Activated naive CD4-positive, alpha-beta T cell treated with anti-CD3 and anti-CD28 coated beads, Interleukin-2, amount 50 U/mL, for 16 hours (primary cell): ENCODE data around the gene IQSEC1.
A peak's percentile ranks its signal among the peaks of the same experiment; 100 is the strongest.

Source experiments
- DNase-seq: peaks from one replicate; pipeline ENCODE4 v3.0.0-alpha.2; 2020

The IQSEC1 gene

GRCh38 chr3:12996181-12996506 lies 77.1 kb downstream of the IQSEC1 start:
- DNase-seq = no peak

- DNase-seq = no peak
These were observed 77.6 kb downstream of the IQSEC1 start for GRCh38 chr3:12995389-12996180.

DNA sequence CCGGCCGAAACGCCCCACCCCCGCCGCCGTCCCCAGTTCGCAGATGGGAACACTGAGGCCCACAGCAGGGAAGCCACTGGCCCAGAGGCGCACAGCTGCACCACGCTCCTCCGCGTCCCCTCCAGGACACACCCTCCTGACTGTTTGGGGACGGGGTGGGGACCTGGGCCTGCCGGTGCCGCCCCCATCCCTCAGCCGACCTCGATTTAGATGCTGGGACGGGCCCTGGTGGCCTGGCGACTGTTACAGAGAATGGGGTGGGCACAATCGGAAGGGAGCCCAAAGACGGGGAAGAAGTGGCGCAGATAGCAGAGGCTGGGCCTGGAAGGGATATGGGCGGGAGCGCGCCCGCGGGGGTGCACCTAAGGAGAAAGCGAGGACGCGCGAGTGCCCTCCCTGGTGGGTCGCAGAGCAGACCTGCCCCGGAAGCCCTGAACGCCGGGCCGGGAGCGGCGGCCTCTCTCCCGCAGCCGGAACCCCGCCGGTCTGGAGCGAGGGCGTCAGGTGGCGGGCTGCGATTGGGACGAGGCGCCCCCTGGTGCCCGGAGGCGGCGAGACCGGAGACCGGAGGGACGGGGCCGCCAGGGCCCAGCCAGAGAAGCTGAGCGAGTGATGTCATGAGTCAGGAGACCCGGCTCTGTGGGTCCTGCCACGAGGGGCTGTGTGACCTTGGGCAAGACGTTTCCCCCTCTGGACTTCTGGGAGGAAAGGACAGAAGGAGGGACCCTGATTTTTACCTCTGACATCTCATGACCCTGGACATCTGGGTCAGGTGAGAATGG lies 78.4 kb downstream of the IQSEC1 start:
- peak; percentile 88 for DNase-seq

DNA sequence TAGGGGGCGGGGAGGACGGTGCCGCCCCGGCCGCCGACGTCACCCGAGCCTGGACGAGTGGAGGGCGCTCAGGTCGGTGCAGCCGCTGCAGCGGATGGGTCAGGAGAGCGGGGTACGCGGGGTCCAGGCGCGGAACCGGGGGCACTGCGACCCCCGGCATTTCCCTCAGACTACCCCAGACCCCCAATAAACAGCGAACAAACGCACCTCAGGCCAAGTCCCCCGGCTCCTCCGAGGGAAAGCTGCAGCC lies 78.9 kb downstream of the IQSEC1 start:
- no peak for DNase-seq

- no peak for DNase-seq
These were observed 79.5 kb downstream of the IQSEC1 start for GRCh38 chr3:12993517-12994356.

- no peak for DNase-seq
These were observed 80.4 kb downstream of the IQSEC1 start for GRCh38 chr3:12992629-12993516.

- no peak for DNase-seq
These were observed 81.4 kb downstream of the IQSEC1 start for GRCh38 chr3:12991861-12992281.

- DNase-seq = no peak
These were observed 81.8 kb downstream of the IQSEC1 start for GRCh38 chr3:12991481-12991837.

- DNase-seq = no peak
These were observed 82.3 kb downstream of the IQSEC1 start for GRCh38 chr3:12990781-12991480.

GRCh38 chr3:12990306-12990705 lies 82.9 kb downstream of the IQSEC1 start:
- DNase-seq = no peak

DNA sequence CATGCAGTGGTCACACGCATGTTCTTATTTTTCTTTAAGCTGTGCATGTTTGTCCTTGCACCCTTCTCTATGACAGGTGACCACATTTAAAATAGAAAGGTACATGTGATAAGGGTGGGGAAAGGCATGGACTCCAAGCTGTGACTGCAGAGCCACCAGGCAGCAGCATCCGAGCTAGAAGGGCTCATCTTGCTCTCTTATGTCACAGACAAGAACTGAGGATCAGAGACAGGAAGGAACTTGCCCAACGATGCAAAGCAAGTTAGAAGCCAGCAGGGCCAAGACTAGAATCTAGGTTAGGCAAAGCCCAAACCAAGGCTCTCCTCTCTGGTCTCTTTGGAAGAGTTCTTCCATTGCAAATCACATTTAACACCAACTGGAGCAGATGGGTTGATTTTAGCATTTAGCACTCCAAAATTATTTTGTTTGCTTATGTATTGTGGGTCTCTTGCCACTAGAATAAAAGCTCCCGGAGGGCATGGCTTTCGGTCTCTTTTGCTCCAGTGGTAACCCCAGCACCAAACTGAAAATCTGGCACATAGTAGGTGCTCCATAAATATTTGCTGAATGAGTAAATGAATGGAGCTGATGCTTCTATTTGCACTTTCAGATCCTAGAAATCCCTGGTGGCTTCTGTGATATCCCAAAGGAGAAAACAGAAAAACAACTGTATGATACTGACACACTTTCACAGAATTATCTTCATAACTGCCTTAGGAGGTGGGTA lies 84.3 kb downstream of the IQSEC1 start:
- DNase-seq = no peak

DNA sequence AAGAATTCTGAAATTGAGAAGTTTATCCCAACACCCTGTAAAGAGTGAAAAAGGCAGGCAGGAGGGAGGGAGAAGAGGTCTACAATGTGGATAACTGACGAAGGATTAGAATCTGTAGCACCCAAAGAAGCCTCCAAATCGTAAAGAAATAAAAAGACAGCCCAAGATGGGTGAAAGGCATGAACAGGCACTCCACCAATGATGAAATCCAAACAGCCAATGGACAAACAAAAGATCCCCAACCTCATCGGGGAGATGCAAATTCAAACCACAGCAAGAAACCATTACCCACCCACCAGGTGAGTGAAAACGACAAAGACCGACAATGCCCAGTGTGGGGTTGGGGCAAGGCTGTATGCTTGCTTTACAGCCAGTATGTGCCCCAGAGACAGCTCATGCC lies 85.6 kb downstream of the IQSEC1 start:
- no peak for DNase-seq

GRCh38 chr3:12986986-12987385 lies 86.2 kb downstream of the IQSEC1 start:
- no peak for DNase-seq

DNA sequence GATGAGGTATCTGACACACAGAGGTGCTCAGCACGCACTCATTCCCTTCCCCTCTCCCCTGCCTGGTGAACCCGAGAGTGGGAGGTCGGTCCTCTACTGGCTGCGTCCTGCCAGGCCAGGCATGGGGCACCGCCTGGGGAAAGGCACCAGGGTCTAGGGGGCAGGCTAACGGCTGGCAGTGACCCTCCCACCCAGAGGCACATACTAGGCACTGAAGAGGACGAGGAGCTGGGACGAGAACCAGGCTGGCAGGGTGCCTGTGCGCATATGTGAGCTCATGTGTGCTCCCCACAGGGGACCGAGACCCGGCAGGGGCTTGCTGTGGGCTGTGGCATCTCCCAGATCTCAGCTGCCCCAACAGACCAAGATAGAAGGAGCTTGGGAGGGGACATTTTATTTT lies 86.7 kb downstream of the IQSEC1 start:
- no peak for DNase-seq

DNA sequence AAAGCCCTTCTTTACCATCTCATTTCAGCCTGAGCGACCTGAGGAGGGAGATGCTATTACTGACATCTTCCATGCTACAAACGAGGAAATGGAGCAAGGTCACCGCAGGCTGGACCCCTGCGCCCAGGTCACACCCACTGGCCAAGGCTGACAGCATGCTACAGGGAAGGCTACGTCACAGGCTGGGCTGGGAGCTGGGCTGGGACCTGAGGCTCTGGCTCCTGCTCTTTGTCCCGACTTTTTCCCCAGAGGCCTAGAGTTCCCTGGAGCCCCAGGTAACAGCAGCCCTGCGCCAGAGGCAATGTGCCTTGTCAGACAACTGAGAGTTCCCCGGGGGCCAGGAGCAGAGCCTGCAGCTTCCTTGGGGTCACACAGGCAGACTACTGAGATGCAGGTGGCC lies 87.2 kb downstream of the IQSEC1 start:
- DNase-seq = no peak

- no peak for DNase-seq
These were observed 88.1 kb downstream of the IQSEC1 start for GRCh38 chr3:12985148-12985547.

GRCh38 chr3:12984023-12984823 lies 89.0 kb downstream of the IQSEC1 start:
- DNase-seq = peak; percentile 69

DNA sequence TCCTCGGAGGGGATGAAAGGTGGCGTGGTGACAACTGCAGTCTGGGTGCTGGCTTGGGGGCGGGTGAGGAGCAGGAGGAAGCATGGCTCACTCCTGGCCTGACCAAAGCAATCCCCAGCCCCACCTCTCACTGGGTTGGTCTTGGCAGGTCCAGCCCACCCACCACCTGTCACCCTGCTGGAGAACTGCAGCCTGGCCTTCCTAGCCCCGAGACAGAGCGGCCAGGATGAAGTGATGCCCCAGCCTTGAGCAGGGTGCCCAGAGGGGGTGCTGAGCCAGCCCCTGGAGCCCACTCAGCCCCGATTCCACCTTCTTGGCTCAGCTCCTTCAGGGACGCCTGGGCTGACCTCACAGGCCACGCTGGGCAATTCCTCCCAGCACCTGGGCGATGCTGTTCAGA lies 89.9 kb downstream of the IQSEC1 start:
- DNase-seq = no peak

- no peak for DNase-seq
These were observed 90.6 kb downstream of the IQSEC1 start for GRCh38 chr3:12982619-12983101.
